Panc1 (cell line): Measurements from ENCODE around the gene WNT3A.

Source experiments
- POLR2AphosphoS5 ChIP-seq: IDR thresholded peaks from 2 replicates; pipeline ENCODE4 v1.6.1; 2012; ENCODE audit warnings: mild to moderate bottlenecking, low read depth, low read length, moderate library complexity
- SIN3A ChIP-seq: IDR thresholded peaks from 2 replicates; pipeline ENCODE4 v1.6.1; 2012; ENCODE audit warnings: low read depth, mild to moderate bottlenecking, low read length, moderate library complexity, borderline replicate concordance; ENCODE audit not compliant: insufficient read depth
- TCF7L2 ChIP-seq: IDR thresholded peaks from 2 replicates; pipeline ENCODE4 v1.6.1; 2011; ENCODE audit warnings: mild to moderate bottlenecking, low read depth, low read length, inconsistent platforms
- TF ChIP-seq, protein P1 (sequence below): fragments of 450-650 bp; IDR thresholded peaks from 2 replicates; pipeline ENCODE4 v1.5.1; 2017; ENCODE audit warnings: mild to moderate bottlenecking

DNA sequence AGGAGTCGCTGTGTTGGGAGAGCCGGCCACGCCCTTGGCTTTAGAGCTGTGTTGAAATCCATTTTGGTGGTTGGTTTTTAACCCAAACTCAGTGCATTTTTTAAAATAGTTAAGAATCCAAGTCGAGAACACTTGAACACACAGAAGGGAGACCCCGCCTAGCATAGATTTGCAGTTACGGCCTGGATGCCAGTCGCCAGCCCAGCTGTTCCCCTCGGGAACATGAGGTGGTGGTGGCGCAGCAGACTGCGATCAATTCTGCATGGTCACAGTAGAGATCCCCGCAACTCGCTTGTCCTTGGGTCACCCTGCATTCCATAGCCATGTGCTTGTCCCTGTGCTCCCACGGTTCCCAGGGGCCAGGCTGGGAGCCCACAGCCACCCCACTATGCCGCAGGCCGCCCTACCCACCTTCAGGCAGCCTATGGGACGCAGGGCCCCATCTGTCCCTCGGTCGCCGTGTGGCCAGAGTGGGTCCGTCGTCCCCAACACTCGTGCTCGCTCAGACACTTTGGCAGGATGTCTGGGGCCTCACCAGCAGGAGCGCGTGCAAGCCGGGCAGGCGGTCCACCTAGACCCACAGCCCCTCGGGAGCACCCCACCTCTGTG, 91.6 kb downstream of the WNT3A start:
- no peak for TF ChIP-seq SIN3A
- TF ChIP-seq, protein P1, sequence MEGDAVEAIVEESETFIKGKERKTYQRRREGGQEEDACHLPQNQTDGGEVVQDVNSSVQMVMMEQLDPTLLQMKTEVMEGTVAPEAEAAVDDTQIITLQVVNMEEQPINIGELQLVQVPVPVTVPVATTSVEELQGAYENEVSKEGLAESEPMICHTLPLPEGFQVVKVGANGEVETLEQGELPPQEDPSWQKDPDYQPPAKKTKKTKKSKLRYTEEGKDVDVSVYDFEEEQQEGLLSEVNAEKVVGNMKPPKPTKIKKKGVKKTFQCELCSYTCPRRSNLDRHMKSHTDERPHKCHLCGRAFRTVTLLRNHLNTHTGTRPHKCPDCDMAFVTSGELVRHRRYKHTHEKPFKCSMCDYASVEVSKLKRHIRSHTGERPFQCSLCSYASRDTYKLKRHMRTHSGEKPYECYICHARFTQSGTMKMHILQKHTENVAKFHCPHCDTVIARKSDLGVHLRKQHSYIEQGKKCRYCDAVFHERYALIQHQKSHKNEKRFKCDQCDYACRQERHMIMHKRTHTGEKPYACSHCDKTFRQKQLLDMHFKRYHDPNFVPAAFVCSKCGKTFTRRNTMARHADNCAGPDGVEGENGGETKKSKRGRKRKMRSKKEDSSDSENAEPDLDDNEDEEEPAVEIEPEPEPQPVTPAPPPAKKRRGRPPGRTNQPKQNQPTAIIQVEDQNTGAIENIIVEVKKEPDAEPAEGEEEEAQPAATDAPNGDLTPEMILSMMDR, result no peak
- TF ChIP-seq POLR2AphosphoS5, result no peak; the same call in 1 of the 2 replicates
- no peak for TF ChIP-seq TCF7L2
